ENCODE measurements around the gene DENND5A.
"Not testable (repeated sequence)": the region's sequence is repeated elsewhere in the genome, so short reads cannot be mapped to it uniquely, and the experiment has no call there.

The DENND5A gene

GRCh38 chr11:9133956-9134355 lies 131.2 kb downstream of the DENND5A start:
- no peak for DNase-seq

GRCh38 chr11:9132203-9132878 lies 132.8 kb downstream of the DENND5A start:
- DNase-seq: no peak

GRCh38 chr11:9130297-9130696 lies 134.9 kb downstream of the DENND5A start:
- DNase-seq: no peak

- no peak for DNase-seq
Measured at GRCh38 chr11:9126636-9127035, 138.5 kb downstream of the DENND5A start.

GRCh38 chr11:9125185-9125886 lies 139.8 kb downstream of the DENND5A start:
- no peak for DNase-seq

- DNase-seq: no peak
Measured at GRCh38 chr11:9123595-9124304, 141.4 kb downstream of the DENND5A start.

- no peak for DNase-seq
Measured at GRCh38 chr11:9121469-9121796, 143.7 kb downstream of the DENND5A start.

- DNase-seq: no peak
Measured at GRCh38 chr11:9120664-9121468, 144.3 kb downstream of the DENND5A start.

GRCh38 chr11:9118277-9118676 lies 146.9 kb downstream of the DENND5A start:
- DNase-seq: no peak

- no peak for DNase-seq
Measured at GRCh38 chr11:9112075-9112474, 153.1 kb downstream of the DENND5A start.

- no peak for DNase-seq
Measured at GRCh38 chr11:9109858-9110731, 155.1 kb downstream of the DENND5A start.

- no peak for DNase-seq
Measured at GRCh38 chr11:9104580-9104979, 160.6 kb downstream of the DENND5A start.

- DNase-seq: no peak
Measured at GRCh38 chr11:9103542-9104276, 161.4 kb downstream of the DENND5A start.

GRCh38 chr11:9099617-9100016 lies 165.5 kb downstream of the DENND5A start:
- no peak for DNase-seq

GRCh38 chr11:9098455-9098854 lies 166.7 kb downstream of the DENND5A start:
- DNase-seq: not testable (repeated sequence)

- DNase-seq: not testable (repeated sequence)
Measured at GRCh38 chr11:9097186-9097943, 167.8 kb downstream of the DENND5A start.

GRCh38 chr11:9096427-9096826 lies 168.7 kb downstream of the DENND5A start:
- no peak for DNase-seq

GRCh38 chr11:9095421-9095820 lies 169.7 kb downstream of the DENND5A start:
- no peak for DNase-seq

GRCh38 chr11:9094420-9094819 lies 170.7 kb downstream of the DENND5A start:
- DNase-seq: no peak

Data from activated CD8-positive, alpha-beta memory T cell treated with anti-CD3 and anti-CD28 coated beads, Interleukin-2, amount 50 U/mL, for 4 hours (primary cell).